Measurements from ENCODE around the gene ERC1.

Gene ERC1

GRCh38 chr12:1418144-1418543 lies 427.1 kb downstream of the ERC1 start:
- DNase-seq: no peak

- no peak for DNase-seq
These were observed 428.9 kb downstream of the ERC1 start for GRCh38 chr12:1419849-1420371.

GRCh38 chr12:1421091-1421846 lies 430.2 kb downstream of the ERC1 start:
- no peak for DNase-seq

GRCh38 chr12:1422604-1423315 lies 431.7 kb downstream of the ERC1 start:
- DNase-seq: no peak

GRCh38 chr12:1424674-1425395 lies 433.8 kb downstream of the ERC1 start:
- DNase-seq: no peak

GRCh38 chr12:1425396-1425729 lies 434.3 kb downstream of the ERC1 start:
- DNase-seq: no peak

GRCh38 chr12:1428671-1429070 lies 437.6 kb downstream of the ERC1 start:
- no peak for DNase-seq

- peak; percentile 79 for DNase-seq
These were observed 439.0 kb downstream of the ERC1 start for GRCh38 chr12:1429980-1430379.

GRCh38 chr12:1434296-1434955 lies 443.4 kb downstream of the ERC1 start:
- no peak for DNase-seq

GRCh38 chr12:1435044-1435443 lies 444.0 kb downstream of the ERC1 start:
- DNase-seq: no peak

GRCh38 chr12:1435456-1435855 lies 444.4 kb downstream of the ERC1 start:
- peak; percentile 28 for DNase-seq

GRCh38 chr12:1436015-1436414 lies 445.0 kb downstream of the ERC1 start:
- DNase-seq: no peak

GRCh38 chr12:1436981-1437380 lies 446.0 kb downstream of the ERC1 start:
- no peak for DNase-seq

GRCh38 chr12:1439201-1439600 lies 448.2 kb downstream of the ERC1 start:
- no peak for DNase-seq

GRCh38 chr12:1439687-1440086 lies 448.7 kb downstream of the ERC1 start:
- DNase-seq: no peak

- DNase-seq: peak; percentile 81
These were observed 452.6 kb downstream of the ERC1 start for GRCh38 chr12:1443421-1444141.

- DNase-seq: no peak
These were observed 453.1 kb downstream of the ERC1 start for GRCh38 chr12:1444142-1444516.

GRCh38 chr12:1445807-1446206 lies 454.8 kb downstream of the ERC1 start:
- DNase-seq: no peak

- no peak for DNase-seq
These were observed 457.3 kb downstream of the ERC1 start for GRCh38 chr12:1448336-1448735.

- no peak for DNase-seq
These were observed 462.8 kb downstream of the ERC1 start for GRCh38 chr12:1453810-1454209.

- no peak for DNase-seq
These were observed 465.9 kb downstream of the ERC1 start for GRCh38 chr12:1456885-1457284.

GRCh38 chr12:1457901-1458300 lies 466.9 kb downstream of the ERC1 start:
- peak; percentile 85 for DNase-seq
